Epidermal melanocyte (primary cell): ENCODE measurements around the gene RAB1B.
A peak's percentile ranks its signal among the peaks of the same experiment; 100 is the strongest.
"Not testable (repeated sequence)": the region's sequence is repeated elsewhere in the genome, so short reads cannot be mapped to it uniquely, and the experiment has no call there.

Source experiments
- DNase-seq: peaks from one replicate; pipeline ENCODE4 v3.0.0; 2011; ENCODE audit warnings: low spot score; ENCODE audit not compliant: insufficient read length

Gene RAB1B

GRCh38 chr11:66266378-66267038, 1.9 kb upstream of the RAB1B start:
- DNase-seq, result no peak

GRCh38 chr11:66267039-66267378, 1.4 kb upstream of the RAB1B start:
- no peak for DNase-seq

DNA sequence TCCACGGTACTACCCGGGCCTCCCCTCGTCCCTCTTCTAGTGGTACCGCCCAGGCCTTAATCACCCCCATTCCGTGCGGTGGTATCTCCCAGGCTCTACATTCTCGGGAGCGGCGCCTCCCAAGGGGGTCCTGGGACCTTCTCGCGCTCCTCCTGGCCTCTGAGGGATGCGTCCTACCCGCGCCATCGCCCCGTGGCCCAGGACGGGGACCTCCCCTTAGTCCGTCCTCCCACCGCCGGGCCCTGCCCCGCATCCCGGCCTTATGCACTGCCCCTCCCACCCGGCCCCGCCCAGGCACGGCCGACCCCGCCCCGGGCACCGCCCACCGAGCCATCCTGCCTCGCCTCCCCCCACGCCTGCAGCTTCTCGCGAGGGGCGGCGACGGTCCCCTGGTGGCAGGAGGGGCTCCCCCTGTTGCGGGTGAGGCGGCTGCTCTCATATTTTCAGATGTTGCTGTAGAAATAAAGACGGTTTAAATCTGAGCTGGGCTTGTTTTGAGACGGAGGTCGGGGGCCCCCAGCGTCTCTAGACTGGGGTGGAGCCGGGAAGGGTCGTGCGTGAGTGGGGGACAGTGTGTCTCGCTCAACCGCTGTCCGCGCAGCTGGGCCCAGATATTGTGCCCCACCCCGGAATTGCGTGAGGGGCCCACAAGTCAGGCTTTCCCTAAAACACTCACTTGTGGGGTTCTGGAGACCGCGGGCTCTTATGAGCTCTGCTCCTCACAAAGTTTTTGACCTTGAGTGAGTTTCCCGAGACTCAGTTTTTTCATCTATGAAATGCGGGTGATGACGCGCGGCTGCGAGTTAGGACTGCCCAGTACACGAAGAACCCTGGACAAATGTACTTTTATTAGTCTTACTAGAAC, 828 bp upstream of the RAB1B start:
- peak; percentile 81 for DNase-seq

- DNase-seq, result no peak
These were observed 790 bp downstream of the RAB1B start for GRCh38 chr11:66268952-66269905.

DNA sequence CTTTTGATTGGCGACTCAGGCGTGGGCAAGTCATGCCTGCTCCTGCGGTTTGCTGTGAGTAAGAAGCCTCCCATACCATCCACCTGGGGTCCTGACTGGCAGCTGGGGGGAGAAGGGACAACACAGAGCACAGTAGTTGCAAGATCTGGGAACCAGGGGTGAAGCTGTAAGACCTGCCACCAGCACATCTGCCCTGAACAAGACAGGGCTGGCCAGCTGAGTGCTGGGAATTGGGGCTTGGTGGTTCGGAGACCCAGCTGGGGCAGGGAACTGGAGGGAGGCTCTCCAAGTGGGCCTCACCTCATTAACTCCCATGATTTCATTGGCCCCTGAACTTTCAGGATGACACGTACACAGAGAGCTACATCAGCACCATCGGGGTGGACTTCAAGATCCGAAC, 3.4 kb downstream of the RAB1B start:
- no peak for DNase-seq

- DNase-seq, result no peak
These were observed 4.2 kb downstream of the RAB1B start for GRCh38 chr11:66272596-66272995.

DNA sequence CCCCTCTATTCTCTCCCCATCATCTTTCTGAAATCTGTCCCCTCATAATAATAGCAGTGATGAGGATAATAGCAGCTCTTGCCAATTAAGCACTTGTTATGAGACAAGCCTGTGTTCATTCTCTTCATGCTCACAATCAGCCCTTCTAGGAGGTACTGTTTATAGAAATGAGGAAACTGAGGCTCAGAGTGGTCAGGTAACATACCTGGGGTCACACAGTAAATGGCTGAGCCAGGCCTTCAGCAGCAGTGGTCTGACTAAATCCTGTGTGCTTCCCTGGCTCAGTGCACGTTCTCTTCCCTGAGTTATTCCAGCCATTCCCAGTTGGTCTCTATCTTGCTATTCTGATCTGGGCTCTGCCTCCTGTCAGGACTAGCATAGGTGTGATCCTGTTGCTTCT, 5.8 kb downstream of the RAB1B start:
- DNase-seq, result no peak

GRCh38 chr11:66275396-66275795, 7.0 kb downstream of the RAB1B start:
- DNase-seq, result no peak

DNA sequence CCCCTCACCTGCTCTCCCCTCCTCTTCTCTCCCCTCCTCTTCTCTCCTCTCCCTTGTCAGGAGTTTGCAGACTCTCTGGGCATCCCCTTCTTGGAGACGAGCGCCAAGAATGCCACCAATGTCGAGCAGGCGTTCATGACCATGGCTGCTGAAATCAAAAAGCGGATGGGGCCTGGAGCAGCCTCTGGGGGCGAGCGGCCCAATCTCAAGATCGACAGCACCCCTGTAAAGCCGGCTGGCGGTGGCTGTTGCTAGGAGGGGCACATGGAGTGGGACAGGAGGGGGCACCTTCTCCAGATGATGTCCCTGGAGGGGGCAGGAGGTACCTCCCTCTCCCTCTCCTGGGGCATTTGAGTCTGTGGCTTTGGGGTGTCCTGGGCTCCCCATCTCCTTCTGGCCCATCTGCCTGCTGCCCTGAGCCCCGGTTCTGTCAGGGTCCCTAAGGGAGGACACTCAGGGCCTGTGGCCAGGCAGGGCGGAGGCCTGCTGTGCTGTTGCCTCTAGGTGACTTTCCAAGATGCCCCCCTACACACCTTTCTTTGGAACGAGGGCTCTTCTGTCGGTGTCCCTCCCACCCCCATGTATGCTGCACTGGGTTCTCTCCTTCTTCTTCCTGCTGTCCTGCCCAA, 7.7 kb downstream of the RAB1B start:
- DNase-seq, result no peak

- DNase-seq, result not testable (repeated sequence)
These were observed 8.2 kb downstream of the RAB1B start for GRCh38 chr11:66276619-66277018.

DNA sequence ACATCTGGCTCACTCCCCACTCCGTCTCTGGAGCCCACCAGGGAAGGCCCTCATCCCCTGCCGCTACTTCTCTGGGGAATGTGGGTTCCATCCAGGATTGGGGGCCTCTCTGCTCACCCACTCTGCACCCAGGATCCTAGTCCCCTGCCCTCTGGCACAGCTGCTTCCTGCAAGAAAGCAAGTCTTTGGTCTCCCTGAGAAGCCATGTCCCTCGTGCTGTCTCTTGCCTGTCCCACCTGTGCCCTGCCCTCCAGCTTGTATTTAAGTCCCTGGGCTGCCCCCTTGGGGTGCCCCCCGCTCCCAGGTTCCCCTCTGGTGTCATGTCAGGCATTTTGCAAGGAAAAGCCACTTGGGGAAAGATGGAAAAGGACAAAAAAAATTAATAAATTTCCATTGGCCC, 8.6 kb downstream of the RAB1B start:
- DNase-seq, result not testable (repeated sequence)

GRCh38 chr11:66277471-66278362, 9.3 kb downstream of the RAB1B start, which contains the start of gene CNIH2:
Gene CNIH2 (plus strand): TSS chr11:66278175. CDS start chr11:66278457, 282 bp downstream.
- peak; percentile 80 for DNase-seq

DNA sequence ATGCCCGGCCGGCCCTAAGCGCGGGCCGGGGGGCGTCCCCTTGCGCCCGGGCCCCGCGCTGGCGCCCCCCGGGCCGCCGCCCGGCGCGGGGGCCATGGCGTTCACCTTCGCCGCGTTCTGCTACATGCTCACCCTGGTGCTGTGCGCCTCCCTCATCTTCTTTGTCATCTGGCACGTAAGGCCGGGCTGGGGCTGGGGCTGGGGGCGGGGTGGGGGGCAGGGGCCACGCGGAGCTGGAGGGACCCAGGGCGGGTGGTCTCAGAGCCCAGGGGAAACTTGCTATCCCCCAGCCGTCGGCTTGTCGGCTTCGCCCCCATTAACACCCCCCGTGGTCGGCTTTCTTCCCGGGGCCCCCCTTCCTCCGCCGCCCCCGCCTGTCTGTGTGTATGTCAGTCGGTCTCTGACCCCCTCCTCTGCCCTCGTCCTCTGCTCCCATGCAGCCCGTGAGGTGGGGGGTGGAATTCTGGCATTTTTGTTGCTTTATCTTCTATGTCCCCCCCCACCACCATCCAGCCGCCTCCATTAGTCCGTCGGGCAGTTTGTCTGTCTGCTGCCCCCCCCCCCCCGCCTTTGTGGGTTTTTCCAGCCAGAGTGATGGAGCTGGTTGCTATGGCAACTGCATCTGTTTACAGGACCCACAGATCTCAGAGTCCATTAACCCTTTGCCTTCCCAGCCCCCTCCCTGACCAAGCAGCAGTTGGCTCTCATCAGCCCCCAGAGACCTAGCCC, 10.1 kb downstream of the RAB1B start:
- DNase-seq, result no peak

DNA sequence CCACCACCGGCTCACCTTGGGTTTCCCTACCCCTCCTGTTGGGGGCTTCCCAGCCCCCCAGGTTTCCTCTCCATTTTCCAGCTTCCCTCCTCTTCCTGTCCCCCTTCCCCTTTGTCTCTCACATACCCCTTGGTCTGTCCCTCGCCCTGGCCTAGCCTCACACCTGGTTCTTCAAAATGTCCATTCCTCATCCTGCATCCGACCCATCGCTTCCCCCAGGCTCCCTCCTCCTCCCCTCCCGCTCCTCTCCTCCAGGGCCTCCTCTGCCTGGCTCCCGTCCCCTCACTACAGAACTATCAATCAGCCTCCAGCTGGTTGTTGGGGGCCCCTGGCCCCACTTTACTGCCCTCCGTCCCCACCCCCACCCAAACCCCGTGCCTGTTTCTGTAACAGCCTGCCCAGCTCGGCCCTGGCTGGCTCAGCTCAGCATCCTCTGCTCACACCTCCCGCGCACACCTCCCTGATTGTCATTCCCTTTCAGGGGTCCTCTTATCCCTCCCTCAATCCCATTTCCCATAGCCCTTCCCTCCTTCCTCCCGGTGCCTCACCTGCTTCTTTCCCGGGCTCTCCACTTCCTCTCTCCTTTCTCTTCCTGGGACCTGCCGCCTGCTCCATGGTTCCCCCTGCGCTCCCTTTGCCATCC, 10.8 kb downstream of the RAB1B start:
- DNase-seq, result no peak

DNA sequence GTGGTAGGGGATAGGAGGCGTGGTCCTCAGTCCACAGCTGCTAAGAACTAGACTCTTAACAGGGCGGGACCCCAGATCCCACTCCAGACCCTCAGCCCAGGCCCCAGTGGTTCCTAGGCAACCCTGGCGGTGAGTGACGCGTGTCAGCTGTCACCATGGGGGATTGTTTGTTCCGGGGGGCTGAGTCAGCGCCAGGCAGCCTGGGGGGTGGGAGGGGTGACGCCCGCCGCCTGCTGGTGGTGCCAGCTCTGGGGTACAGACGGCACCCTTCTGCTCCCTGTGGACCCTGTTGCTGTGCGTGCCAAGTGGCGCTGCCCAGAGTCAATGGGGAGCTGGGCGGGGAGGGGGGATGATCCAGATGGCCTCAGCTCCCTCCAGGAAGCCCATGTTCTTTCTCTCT, 12.0 kb downstream of the RAB1B start:
- no peak for DNase-seq

- no peak for DNase-seq
These were observed 12.6 kb downstream of the RAB1B start for GRCh38 chr11:66281001-66281400.

- peak; percentile 21 for DNase-seq
These were observed 13.5 kb downstream of the RAB1B start for GRCh38 chr11:66281776-66282467.
